Superior temporal gyrus (tissue), 1 donor: ENCODE data around the gene COG5.

Source experiments
- DNase-seq: peaks from one replicate; pipeline ENCODE4 v3.0.0-alpha.2; 2016; ENCODE audit errors: extremely low spot score

Gene COG5

GRCh38 chr7:107186240-107186639 is 377.5 kb downstream of the COG5 start:
- no peak for DNase-seq

DNA sequence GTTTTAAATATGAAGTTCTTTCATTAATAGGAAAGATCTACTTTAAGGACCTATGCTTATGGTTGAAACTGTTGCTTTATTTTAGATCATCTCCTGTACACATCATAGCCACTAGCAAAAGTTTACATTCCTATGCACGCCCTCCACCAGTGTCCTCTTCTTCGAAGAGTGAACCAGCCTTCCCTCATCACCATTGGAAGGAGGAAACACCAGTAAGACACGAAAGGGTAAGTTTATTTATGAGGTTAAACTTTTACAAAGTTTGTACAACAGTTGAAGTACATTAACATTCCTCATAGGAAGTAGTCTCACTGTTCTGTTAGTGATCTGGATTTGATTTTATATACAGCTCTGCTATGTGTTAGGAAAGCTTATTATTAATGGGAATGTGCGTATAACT is 378.0 kb downstream of the COG5 start:
- DNase-seq, result no peak

DNA sequence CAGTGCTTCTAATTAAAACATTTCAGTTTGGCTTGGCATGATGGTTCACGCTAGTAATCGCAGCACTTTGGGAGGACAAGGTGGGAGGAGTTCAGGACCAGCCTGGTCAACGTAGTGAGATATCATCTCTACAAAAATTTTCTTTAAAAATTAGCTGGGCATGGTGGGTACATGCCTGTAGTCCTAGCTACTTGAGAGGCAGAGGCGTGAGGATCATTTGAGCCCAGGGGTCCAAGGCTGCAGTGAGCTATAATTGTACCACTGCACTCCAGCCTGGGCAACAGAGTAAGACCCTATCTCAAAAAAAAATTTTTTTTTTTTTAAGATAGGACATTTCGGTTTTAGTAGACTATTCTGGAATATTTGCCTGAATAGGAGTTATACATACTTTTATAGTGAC is 382.5 kb downstream of the COG5 start:
- DNase-seq, result no peak

DNA sequence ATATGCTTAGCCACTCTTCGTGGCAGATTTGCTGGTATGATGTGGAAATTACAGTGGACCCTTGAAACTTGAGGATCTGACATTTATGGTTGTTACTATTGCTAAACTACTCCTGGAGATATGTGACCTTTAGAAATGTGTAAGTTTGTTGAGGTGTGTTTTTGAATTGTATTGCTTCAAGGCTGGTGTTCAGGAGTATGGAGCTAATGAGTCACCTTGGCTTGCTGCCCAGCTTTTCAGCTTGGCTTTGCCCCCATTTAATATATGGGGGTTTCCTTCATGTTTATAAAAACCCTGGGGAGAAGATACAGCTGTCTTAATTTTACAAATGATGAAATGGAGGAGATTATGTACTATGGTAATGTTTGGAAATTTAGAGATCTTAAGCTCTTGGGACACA is 383.3 kb downstream of the COG5 start:
- DNase-seq, result no peak

GRCh38 chr7:107179326-107180164 is 384.2 kb downstream of the COG5 start:
- no peak for DNase-seq

DNA sequence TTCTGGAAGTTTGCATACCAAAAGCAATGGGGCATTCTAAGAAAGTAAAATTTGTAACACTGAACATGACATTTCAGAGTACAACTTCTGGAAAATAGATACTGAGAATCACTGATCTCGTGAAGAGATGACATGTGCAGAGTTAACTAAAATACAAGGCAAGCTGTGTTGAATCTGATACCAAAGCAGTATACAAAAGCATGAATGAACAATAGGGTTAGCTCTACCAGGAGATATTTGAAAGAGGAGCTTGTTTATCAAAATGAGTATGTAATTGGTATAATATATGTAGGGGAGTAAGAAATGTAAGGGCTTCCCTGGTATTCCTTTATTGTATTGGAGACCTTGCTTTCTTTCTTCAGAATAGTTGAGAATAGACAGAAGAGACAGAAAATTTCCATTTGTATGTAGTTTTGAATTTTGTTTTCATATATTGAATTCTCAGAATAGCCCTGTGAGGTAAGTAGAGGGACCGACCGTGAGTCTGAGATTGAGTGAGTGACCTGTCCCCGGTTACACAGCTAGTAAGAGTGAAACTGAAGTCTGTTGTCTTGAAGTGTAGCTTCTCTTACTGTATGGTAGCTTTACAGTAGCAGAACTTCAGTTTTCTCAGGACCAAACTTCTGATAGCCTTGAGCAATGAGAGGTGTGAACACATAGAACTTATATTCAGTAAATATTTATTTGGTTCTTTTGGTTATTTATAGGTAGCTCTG is 389.9 kb downstream of the COG5 start:
- peak; percentile 76 for DNase-seq

- DNase-seq, result no peak
These were observed 390.5 kb downstream of the COG5 start for GRCh38 chr7:107173191-107173590.

DNA sequence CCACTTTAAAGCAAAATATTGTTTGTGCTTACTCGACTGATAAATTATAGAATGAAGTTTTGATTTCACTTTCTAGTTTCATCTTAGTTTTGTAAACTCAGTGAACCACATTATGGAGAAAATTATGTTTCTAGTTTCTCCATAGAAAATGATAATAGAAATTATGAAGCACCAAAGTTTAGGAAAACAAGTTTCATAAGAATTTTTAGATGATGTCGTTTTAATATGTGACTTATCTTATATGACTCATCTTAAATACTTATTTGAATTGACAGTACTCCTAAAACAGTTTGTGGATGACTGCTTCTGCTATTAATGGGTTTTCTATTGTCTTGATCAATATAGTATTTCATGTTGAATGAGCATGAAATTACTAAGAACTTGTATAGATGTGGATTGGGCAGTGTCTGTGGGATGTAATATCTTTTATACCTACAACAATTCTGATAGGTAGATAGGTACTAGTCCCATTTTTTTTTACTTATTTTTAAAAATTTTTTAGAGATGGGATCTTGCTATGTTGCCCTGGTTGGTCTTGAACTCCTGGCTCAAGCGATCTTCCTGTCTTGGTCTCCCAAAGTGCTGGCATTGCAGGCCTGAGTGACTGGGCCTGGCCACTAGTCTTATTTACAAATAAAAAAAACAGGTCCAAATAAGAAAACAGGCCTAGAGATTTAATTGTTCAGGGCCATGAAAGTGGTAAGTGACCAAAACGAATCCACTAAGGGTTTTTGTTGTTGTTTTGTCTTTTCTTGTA is 391.3 kb downstream of the COG5 start:
- no peak for DNase-seq

DNA sequence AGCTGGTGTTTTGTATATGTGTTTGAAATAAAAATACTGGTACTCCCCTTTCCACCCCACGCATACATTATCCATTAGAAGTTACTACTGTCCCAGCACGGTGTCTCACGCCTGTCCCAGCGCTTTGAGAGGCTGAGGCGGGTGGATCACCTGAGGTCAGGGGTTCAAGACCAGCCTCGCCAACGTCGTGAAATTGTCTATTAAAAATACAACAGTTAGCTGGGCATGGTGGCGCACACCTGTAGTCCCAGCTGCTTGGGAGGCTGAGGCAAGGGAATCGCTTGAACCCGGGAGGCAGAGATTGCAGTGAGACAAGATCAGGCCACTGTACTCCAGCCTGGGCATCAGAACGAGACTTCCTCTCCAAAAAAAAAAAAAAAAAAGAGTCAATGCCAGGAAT is 392.2 kb downstream of the COG5 start:
- no peak for DNase-seq

DNA sequence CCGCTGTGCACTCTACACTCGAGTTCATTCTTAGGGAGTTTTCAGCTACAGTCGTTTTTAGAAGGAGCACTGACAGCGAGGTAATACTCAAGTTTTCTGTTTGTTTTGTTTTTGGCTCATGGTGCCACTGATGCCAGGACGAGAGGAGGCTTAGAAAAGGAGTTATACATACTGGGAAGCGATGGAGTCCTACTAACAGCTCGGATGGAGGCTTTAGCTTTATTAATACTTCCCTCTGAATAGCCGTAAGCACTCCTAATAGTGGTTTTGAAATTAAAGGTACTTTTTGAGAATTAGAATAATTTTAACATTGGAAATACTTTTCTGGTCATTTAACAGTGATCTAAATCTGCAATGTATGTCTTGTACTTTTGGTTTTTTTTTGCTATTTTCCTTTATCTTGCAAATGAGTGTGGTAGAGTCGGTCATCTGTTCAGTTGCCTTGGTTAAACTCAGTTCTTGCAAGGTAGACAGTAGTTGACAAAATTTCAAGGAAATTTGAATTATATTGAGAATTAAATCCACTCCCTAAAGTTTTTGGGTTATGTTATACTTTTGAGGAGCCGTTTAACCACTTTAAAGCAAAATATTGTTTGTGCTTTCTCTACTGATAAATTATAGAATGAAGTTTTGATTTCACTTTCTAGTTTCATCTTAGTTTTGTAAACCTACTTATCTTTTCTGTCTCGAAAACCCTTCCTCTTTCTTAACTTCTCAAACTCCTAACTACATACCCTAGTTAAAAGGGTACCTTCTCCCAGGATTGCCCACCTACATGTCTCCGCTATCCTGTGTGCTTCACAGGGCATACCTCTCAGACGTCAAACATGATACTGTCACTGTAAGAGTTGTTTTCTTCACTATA is 393.4 kb downstream of the COG5 start:
- no peak for DNase-seq

DNA sequence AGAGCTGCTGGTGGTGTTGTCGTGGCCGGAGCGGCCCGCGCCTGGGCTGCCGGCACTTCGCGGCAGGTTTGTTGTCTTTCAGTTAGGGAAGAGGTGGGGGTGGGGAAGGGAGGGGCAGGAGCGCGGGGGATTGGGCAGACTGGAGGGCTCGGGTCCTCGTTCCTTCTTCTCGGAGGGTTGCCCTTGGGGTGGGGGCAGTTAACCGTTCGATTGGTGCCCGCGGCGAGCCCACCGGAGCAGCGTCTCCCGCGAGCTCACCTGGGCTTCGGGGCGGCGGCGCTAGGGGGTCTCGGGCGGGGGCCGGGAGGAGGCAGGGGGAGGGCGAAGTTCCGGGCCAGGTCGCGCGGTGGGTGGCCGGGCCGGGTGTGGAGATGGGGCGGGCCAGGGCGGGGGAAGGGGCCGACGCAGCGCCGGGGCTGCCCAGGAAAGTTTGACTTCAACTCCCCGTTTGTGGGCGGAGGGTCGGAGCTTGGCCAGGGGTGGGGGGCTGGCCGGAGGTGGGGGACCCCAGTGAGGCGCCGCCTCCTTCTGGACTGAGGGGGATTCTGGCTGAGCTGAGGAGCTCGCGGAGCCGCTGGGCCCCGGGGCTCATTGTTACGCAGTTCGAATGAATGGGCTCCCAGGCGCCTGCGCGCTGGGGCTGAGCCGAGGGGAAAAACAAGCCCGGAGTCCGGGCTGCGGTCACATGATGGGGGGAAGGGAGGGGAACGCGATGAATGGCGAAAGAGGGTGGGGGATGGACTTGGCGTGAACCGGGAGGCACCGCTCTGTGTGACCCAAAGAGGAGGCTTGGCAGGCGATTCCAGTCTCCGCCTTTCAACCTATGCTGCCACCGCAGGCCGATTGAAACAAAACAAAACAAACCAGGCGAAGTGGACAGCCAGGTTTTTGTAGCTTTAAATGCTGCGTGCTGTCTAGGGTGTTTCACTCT is 394.3 kb downstream of the COG5 start:
- peak; percentile 97 for DNase-seq

DNA sequence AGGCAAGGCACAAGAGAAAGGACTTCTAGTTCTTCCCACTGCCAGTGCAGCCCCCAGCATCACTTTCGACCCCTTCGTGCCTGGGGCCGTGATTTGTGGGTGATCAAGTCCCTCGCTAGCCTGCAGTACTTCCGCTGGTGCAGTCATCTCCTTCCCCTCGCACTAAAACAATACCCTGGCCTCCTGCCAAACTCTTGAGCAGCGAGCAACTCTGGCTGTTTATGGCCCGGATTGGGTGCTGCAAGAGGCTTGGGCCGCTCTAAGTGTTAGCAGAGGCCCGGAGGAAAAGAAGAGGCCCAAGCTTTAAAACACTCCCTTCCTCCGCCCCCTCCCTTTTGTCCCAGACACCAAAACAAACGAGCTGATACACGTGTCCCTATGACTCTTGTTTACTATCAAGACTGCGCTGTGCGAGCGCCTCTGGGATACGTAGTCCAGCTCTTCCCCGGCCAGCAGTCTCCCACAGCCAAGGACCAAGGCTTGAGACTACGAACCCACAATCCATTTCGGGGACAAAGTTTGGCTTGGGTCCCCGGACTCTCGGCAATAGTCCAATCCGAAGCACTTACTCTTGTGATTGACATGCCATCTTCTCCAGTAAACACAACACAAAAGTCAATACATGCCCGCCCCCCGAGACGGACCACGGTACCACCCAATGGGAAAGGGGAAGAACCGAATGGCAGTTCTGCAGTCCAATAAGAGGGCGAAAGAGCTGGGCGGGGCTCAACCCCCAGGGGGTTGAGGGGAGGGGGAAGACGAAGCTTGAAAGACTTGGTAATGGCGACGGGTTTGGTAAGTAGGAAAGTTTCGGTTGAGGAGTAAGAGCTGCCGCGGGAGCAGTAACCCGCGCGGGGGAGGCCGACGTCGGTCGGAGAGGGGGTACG is 395.2 kb downstream of the COG5 start, which contains the start of gene HBP1:
Gene HBP1 (plus strand): TSS at position 771 of the 887 bp plus-strand sequence. CDS start 10,891 bp downstream, outside the sequence.
- peak; percentile 100 for DNase-seq

DNA sequence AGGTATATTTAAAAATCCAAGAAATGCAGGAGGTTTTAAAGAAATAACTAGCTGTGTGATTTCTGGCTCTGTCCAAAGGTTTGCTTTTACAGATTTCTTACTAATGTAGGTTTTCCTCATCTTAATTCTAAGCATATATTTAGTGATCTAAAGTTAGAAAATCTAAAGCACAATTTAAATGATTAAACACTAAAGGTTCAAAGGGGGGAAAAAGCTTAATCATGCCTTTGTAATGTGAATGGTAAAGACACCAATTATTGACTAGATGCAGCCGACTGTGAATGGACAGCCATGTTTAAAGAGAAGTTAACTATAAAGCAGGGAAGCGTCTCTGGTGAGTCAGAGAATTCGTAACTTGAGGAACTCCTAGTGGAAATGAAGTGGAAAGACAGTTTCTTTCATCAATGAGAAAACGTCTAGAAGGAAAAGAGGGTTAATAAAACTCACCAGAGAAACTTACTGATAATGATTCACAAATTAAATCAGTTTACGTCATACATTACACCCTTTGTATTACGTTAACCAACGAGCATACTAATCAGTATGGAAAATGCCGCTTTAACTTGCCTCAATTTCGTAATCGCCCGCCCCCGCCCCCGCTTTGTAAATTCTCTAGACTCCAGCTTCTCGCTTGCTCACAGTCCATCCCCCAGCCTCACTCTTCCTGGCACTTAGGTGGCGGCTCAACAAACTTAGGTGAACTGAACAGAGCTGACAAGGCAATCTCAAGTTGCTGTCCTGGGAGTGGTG is 396.1 kb downstream of the COG5 start:
- peak; percentile 92 for DNase-seq

DNA sequence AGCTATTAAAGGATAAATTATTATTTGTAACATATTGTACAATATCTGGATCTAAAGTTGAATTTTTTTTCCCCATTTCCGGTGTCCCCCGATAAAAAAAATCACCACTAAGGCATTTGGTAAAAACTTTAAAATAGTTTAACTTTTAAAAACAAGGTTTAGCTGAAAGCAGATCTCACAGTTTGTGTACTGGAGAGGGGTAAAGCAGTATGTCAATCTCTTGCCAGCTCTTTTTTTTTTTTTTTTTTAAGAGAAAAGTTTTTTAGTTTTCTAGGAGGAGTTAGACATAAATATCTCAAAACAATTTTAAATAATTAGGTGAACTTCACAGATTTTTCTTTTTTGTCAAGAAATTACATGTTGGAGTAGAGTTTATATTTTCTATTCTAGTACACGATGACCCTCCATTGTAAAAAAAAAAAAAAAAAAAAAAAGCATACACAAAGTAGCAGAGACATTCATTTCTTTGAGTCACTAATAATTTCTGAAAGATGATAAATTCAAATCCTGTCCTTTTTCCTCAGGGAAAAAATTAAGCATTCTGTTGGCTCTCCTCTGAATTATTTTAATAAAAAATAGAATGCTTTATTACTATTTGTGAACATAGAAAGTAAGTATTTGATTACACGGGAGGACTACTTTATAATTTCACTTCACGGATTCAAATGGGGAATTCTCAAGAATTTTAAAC is 396.8 kb downstream of the COG5 start:
- peak; percentile 32 for DNase-seq

DNA sequence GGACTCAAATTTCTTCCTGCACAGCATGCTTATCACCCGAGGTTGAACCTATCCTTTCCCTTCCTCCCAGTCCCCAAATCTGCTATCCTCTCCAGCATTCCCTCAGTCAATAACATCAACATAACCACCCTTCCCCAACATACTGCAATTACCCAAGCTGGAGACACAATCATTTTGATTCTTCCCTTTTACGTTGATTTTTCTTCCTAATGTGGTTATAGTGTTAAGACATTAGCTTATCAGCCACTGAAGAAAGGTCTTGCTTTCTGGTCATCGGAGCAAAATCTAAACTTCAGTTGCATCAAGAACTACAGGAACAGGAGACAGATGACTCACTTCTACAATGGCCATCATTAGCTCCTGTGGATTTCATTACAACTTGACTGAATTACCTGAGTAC is 398.4 kb downstream of the COG5 start:
- no peak for DNase-seq

DNA sequence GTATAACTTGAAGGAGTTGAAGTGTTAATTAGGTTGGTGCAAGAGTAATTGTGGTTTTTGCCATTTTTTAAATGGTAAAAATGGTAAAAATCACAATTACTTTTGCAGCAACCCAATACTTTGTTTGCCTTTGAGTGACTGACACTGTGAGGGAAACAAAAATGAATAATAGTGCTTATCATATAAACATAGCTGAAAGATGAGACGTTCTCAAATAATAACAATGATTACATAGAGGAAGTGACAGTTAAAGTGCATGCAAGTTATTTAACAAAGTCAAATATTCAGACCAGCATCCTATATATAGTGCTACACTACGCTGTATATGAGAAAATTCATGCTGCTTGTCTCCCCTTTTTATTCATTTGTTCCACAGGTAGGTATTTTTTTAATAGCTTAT is 399.6 kb downstream of the COG5 start:
- DNase-seq, result no peak

- DNase-seq, result no peak
These were observed 401.2 kb downstream of the COG5 start for GRCh38 chr7:107162475-107162874.

DNA sequence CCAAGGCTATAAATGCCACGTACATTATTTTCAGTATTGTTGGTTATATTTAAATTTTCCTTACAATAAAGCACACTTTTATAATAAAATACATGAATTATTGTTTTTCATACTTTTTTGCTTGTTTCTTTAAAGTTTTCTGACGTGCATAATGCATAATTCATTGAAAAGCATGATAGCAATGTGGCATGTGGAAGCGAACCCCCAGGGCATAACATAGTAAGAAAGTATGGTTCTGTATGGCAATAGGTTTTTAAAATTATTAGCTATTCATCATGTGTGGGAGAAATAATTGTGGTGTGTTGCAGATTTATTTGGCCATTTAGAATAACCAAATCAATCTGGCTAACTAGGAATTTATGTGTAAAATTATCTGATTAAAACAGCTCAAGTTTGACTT is 402.3 kb downstream of the COG5 start:
- no peak for DNase-seq
